Erythroblast (primary cell): ENCODE measurements around the gene STARD13.

Source experiments
- GATA1 ChIP-seq: IDR thresholded peaks from 2 replicates; pipeline ENCODE4 v1.6.1; 2011; ENCODE audit warnings: low read depth, mild to moderate bottlenecking, control low read depth, low read length, moderate library complexity
- POLR2A ChIP-seq: IDR thresholded peaks from 2 replicates; pipeline ENCODE4 v1.6.1; 2011; ENCODE audit warnings: mild to moderate bottlenecking, low read length

DNA sequence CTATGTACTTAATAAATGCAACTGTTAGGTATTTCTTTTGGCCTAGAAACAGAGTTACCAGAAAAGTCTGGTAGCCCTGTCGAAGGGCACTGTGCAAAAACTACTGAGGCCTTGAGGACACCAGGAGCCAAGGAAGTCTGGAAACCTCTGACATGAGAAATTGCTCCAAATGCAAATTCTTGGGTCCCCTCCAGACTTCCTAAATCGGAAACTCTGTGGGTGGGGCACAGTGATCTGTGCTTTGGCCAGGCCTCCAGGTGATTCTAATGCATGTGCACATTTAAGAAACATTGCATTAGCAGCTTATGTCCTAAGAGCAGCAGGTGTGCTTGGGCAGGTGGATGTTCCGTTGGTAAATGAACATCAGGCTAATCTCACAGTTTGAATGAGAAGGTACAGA lies 50.0 kb downstream of the STARD13 start:
- TF ChIP-seq POLR2A (no peak), GATA1 (no peak)
